ENCODE measurements around the gene NCKAP5.

NCKAP5 gene

DNA sequence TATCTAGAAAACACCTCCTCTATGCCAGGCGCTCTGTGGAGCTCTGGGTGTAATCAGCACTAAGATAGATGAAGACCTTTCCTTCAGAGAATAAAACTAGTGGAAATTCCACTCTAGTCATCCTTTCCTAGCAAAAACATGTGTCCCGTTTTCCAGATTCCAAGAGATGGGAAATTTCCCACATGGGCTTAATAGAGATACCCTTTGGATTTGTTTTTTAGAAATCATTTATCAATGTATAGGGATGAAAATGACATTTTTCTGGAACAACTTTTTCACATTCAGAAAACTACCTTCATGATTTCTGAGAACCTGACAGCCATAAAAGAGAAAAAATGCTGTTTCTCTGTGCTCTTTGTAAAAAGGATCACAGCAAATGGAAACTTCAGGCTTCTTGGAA is 152.1 kb downstream of the NCKAP5 start:
- TF ChIP-seq, protein P1, sequence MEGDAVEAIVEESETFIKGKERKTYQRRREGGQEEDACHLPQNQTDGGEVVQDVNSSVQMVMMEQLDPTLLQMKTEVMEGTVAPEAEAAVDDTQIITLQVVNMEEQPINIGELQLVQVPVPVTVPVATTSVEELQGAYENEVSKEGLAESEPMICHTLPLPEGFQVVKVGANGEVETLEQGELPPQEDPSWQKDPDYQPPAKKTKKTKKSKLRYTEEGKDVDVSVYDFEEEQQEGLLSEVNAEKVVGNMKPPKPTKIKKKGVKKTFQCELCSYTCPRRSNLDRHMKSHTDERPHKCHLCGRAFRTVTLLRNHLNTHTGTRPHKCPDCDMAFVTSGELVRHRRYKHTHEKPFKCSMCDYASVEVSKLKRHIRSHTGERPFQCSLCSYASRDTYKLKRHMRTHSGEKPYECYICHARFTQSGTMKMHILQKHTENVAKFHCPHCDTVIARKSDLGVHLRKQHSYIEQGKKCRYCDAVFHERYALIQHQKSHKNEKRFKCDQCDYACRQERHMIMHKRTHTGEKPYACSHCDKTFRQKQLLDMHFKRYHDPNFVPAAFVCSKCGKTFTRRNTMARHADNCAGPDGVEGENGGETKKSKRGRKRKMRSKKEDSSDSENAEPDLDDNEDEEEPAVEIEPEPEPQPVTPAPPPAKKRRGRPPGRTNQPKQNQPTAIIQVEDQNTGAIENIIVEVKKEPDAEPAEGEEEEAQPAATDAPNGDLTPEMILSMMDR (conservative IDR thresholded peaks at IDR 0.05; ENCODE audit: control insufficient read depth, insufficient read depth, low read depth, low read length) = no peak
- no peak overlapping the region for H3K4me3 ChIP-seq (ENCODE audit: control insufficient read depth, low read depth, low read length)
- DNase-seq (ENCODE audit: low read depth) = no peak

DNA sequence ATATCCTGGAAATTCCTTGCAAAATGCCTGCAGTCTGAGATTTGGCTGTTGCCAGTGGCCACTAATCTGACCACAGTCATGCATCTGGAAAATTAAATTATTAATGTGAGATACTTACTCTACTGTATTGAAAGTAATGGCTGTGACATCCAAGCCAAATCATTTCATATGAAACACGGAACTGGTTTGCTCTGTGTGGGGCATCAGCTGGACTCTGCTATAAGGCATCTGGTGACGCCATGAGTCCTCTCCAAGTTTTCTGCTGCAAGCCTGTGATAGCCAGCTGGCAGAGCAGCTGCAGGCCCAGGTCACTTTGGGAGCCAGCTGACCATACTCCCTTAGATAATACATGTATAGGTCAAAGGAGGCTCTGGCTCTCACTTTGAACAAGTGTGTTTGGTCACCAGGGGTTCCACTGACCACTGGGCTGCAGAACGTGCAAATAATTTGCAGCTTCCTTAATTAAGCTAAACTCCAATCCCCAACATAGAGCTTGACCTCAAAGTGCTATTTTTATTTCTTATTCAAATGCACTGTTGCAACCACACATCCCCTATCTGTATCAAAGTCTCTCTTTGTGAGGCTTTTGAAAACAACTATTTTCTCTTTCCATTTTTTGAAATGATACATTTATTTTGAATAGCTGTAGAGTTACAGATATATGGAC is 152.9 kb downstream of the NCKAP5 start:
- no peak for DNase-seq (ENCODE audit: low read depth)
- no peak overlapping the region for H3K4me3 ChIP-seq (ENCODE audit: control insufficient read depth, low read depth, low read length)
- TF ChIP-seq, protein P1 (conservative IDR thresholded peaks at IDR 0.05; ENCODE audit: control insufficient read depth, insufficient read depth, low read depth, low read length) = no peak

- DNase-seq (ENCODE audit: low read depth) = no peak
- no peak overlapping the region for H3K4me3 ChIP-seq (ENCODE audit: control insufficient read depth, low read depth, low read length)
- TF ChIP-seq, protein P1 (conservative IDR thresholded peaks at IDR 0.05; ENCODE audit: control insufficient read depth, insufficient read depth, low read depth, low read length) = no peak
Observed at GRCh38 chr2:133414486-133415209, 153.6 kb downstream of the NCKAP5 start.

DNA sequence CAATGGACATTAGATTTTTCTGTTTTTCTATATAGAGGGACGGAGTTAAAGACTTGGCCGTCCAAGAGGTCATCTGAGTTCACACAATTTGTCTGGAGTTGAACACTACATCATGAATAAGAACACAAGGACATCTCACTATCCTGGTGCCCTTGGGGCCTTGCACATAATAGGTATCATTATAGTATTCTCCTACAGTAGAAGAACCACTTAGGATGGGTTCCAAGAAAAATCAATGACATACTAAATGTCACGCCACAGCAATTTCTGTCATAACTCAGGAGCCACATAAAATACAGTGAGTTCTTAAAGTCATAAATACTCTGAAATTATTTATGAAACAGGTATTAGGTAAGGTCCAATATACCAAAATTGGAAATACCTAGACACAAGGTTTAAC is 154.4 kb downstream of the NCKAP5 start:
- TF ChIP-seq, protein P1 (conservative IDR thresholded peaks at IDR 0.05; ENCODE audit: control insufficient read depth, insufficient read depth, low read depth, low read length) = no peak
- H3K4me3 ChIP-seq (ENCODE audit: control insufficient read depth, low read depth, low read length) = no peak overlapping the region
- no peak for DNase-seq (ENCODE audit: low read depth)

GRCh38 chr2:133412694-133413093 is 155.6 kb downstream of the NCKAP5 start:
- no peak for DNase-seq (ENCODE audit: low read depth)
- TF ChIP-seq, protein P1 (conservative IDR thresholded peaks at IDR 0.05; ENCODE audit: control insufficient read depth, insufficient read depth, low read depth, low read length) = no peak

GRCh38 chr2:133411857-133412256 is 156.4 kb downstream of the NCKAP5 start:
- H3K4me3 ChIP-seq (ENCODE audit: control insufficient read depth, low read depth, low read length) = no peak overlapping the region
- TF ChIP-seq, protein P1 (conservative IDR thresholded peaks at IDR 0.05; ENCODE audit: control insufficient read depth, insufficient read depth, low read depth, low read length) = no peak
- no peak for DNase-seq (ENCODE audit: low read depth)

More at GRCh38 chr2:133412694-133413093, 155.6 kb downstream of the NCKAP5 start:
- H3K4me3 ChIP-seq (ENCODE audit: control insufficient read depth, low read depth, low read length) = no peak overlapping the region

Measured in fibroblast of mammary gland (primary cell).